Amniotic epithelial cell (primary cell): Measurements from ENCODE around the gene SNX1.

ENCODE experiments used
- DNase-seq: peaks from one replicate; pipeline ENCODE4 v3.0.0-alpha.2; 2010; ENCODE audit warnings: low read depth

SNX1 gene

GRCh38 chr15:64146885-64147681, 51.3 kb downstream of the SNX1 start:
- DNase-seq, result no peak

- no peak for DNase-seq
These were observed 52.4 kb downstream of the SNX1 start for GRCh38 chr15:64148168-64148567.

GRCh38 chr15:64148581-64148980, 52.8 kb downstream of the SNX1 start:
- no peak for DNase-seq

- DNase-seq, result peak; percentile 43
These were observed 53.6 kb downstream of the SNX1 start for GRCh38 chr15:64149424-64149823.

- DNase-seq, result no peak
These were observed 54.3 kb downstream of the SNX1 start for GRCh38 chr15:64149893-64150578.

GRCh38 chr15:64151727-64152506, 56.1 kb downstream of the SNX1 start, which contains the start of gene SNX22:
Gene SNX22 (plus strand): TSS chr15:64151731. CDS start chr15:64151776, 45 bp downstream.
- DNase-seq, result no peak

GRCh38 chr15:64152507-64153387, 57.0 kb downstream of the SNX1 start:
- DNase-seq, result no peak

GRCh38 chr15:64153480-64154367, 57.9 kb downstream of the SNX1 start:
- DNase-seq, result peak; percentile 76

GRCh38 chr15:64155802-64156651, 60.2 kb downstream of the SNX1 start:
- no peak for DNase-seq

- peak; percentile 64 for DNase-seq
These were observed 61.0 kb downstream of the SNX1 start for GRCh38 chr15:64156652-64157331.

- no peak for DNase-seq
These were observed 61.9 kb downstream of the SNX1 start for GRCh38 chr15:64157599-64158125.

GRCh38 chr15:64158363-64159134, 62.8 kb downstream of the SNX1 start:
- no peak for DNase-seq

- DNase-seq, result no peak
These were observed 66.1 kb downstream of the SNX1 start for GRCh38 chr15:64161688-64162477.

GRCh38 chr15:64162478-64162868, 66.7 kb downstream of the SNX1 start:
- DNase-seq, result peak; percentile 30

- peak; percentile 96 for DNase-seq
These were observed 67.3 kb downstream of the SNX1 start, which contains the start of gene PPIB for GRCh38 chr15:64162869-64163658. Gene PPIB (minus strand): TSS chr15:64163022. CDS start chr15:64162986, 36 bp downstream.
